ENCODE measurements around the gene SYCP2. TPM values are rescaled to one million over a fixed set of nuclear protein-coding genes. Genes with fewer than 3 reads are reported as not detected.

Gene SYCP2
- polyA plus RNA-seq, 1 of the 3 experiments (the other 2 are of a cell fraction): 0.76 TPM

DNA sequence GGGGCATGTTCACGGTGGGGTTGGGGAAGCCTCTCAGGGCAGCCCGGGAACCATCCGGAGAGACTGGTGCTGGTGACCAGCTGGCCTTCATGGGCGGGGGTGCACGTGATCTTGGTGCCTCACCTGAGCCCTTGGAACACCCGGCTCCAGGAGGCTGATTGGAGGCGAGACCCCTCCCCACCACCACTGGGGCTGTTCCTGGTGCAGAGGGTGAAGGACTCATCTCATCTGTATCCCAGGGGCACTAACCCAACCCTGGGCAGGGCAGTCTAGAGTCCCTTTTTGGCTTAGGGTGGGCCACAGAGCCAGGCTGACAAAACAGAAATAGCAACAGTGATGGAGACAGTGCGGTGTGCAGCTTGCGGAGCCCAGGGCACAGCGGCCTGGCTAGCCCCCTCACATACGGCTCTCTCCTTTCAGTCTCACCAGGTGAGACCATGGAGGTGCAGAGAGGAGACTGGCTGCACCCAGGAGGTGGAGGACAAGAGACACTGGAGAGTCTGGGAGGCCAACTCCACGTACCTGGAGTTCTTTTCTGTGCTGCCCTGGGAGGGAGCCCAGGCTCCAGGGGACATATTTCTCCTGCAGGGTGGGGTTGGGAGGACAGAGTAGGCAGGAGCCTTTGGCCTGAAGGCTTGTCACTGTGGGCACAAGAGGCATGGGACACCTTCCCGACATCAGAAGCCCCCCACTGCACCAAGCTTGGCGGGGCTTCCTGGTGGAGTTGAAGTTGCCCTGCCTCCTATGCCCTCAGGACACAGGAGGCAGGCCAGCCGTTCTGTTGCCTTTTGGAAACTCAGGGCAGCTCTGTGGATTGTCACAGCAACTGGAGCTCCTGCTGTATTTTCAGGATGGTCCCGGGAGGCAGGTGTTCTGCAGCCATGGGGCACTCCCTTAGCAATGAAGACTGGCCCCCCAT, 106.0 kb downstream of the SYCP2 start:
- Histone ChIP-seq H2AFZ (ENCODE audit: low read depth) (no peak overlapping the region), H3K27ac (ENCODE audit: low read depth in 2 of 2, low read length in 1 of 2) (no peak overlapping the region), H3K9me2 (no peaks in the 10 kb centered on the region), H3K9me3 (no peaks in the 10 kb centered on the region), H3K36me3 (replicated peaks in 1 of 2; ENCODE audit: control insufficient read depth in 1 of 2, insufficient read depth in 2 of 2, low read length in 1 of 2) (no peaks in the 10 kb centered on the region), H3F3A (replicated peaks; ENCODE audit: insufficient read depth) (no peaks in the 10 kb centered on the region), H3K4me2 (no peak overlapping the region), H3K4me3 (ENCODE audit: low read depth in 2 of 2, low read length in 1 of 2) (no peak overlapping the region), H3K27me3 (ENCODE audit: insufficient read depth) (no peaks in the 10 kb centered on the region), H3K4me1 (ENCODE audit: control insufficient read depth in 1 of 2, insufficient read depth in 2 of 2, low read depth in 1 of 2, low read length in 1 of 2) (peaks cover 0 to 13% of the 10 kb centered on the region in 2 experiments; a peak in 1 of 4 replicates), H3K79me2 (ENCODE audit: insufficient read depth) (no peaks in the 10 kb centered on the region), H3K9ac (no peak overlapping the region), H4K20me1 (ENCODE audit: insufficient read depth) (no peaks in the 10 kb centered on the region)
- ChIA-PET POLR2A (interaction anchor here (0.5 kb wide), 1 partner anchor 27 kb away, joined by 3 read pairs; no protein-coding TSS in a partner anchor), CTCF (interaction anchor here (2.4 kb wide), 1 partner anchor 44 kb away, joined by 5 read pairs; no protein-coding TSS in a partner anchor)
- TF ChIP-seq NFIC (IDR thresholded peaks at IDR 0.05; ENCODE audit: borderline replicate concordance) (no peak), NRF1 (IDR thresholded peaks at IDR 0.05; ENCODE audit: low read depth, low read length) (no peak), ELF1 (IDR thresholded peaks at IDR 0.05) (no peak), FOXM1 (IDR thresholded peaks at IDR 0.05; ENCODE audit: low read depth) (no peak), FOXJ3 (CRISPR knock-in tag; IDR thresholded peaks at IDR 0.05) (no peak), YY1 (IDR thresholded peaks at IDR 0.05; ENCODE audit: low read depth) (no peak), GABPA (IDR thresholded peaks at IDR 0.05; ENCODE audit: low read depth) (no peak), RXRA (IDR thresholded peaks at IDR 0.05; ENCODE audit: borderline replicate concordance, low read depth) (no peak)
- 8% methylated on average over 2 of the region's 16 CpGs for WGBS (ENCODE audit: low lambda C conversion rate)
- DNase-seq: peak; percentile 6

DNA sequence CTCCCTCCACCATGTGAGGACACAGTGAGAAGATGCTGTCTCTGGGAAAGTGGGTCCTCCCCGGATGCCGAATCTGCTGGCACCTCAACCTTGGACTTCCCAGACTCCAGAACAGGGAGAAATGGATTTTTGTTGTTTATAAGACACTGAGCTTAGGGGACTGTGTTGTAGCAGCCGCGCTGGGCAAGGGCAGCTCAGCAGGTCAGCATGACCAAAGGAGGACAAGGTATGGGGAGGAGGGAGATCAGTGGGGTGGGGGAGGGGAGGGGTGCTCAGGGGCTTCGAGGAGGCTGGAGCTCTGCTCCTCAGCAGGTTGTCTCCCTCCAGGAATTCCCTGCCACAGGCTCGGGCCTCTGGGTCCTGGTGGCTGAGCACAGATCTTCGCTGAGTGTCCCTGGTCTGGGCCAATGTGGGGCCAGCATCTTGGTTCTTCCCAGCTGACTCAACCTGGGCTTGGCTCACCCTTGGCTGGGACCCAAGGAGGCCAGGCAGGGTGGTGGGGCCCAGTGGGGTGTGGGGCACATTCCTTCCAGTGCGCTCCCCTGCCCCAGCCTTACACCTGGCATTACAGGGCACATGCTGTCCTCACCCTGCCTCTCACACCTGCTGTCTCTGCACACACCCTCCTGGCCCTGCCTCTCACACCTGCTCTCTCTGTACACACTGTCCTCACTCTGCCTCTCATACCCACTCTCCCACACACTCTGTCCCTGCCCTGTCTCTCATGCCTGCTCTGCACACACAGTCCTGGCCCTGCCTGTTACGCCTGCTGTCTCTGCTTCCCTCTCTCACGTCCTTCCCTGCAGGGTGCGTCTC, 107.3 kb downstream of the SYCP2 start:
- ChIA-PET POLR2A (no interaction called here), CTCF (no interaction called here)
- no peak overlapping the region for H2AFZ ChIP-seq (ENCODE audit: low read depth)
- H3K4me3 ChIP-seq (ENCODE audit: low read depth in 2 of 2, low read length in 1 of 2): no peak overlapping the region
- H3K27ac ChIP-seq (ENCODE audit: low read depth in 2 of 2, low read length in 1 of 2): no peak overlapping the region
- no peaks in the 10 kb centered on the region for H3K27me3 ChIP-seq (ENCODE audit: insufficient read depth)
- H3K9ac ChIP-seq: no peak overlapping the region
- no peaks in the 10 kb centered on the region for H3K36me3 ChIP-seq (replicated peaks in 1 of 2; ENCODE audit: control insufficient read depth in 1 of 2, insufficient read depth in 2 of 2, low read length in 1 of 2)
- H3K9me2 ChIP-seq: no peaks in the 10 kb centered on the region
- no peaks in the 10 kb centered on the region for H3K9me3 ChIP-seq
- H3F3A ChIP-seq (replicated peaks; ENCODE audit: insufficient read depth): no peaks in the 10 kb centered on the region
- no peaks in the 10 kb centered on the region for H3K79me2 ChIP-seq (ENCODE audit: insufficient read depth)
- H3K4me2 ChIP-seq: no peak overlapping the region
- DNase-seq: peak; percentile 6
- H4K20me1 ChIP-seq (ENCODE audit: insufficient read depth): no peaks in the 10 kb centered on the region
- no peak for TF ChIP-seq CHD2 (IDR thresholded peaks at IDR 0.05; ENCODE audit: low read length, partially characterized antibody)
- TF ChIP-seq, protein P1, sequence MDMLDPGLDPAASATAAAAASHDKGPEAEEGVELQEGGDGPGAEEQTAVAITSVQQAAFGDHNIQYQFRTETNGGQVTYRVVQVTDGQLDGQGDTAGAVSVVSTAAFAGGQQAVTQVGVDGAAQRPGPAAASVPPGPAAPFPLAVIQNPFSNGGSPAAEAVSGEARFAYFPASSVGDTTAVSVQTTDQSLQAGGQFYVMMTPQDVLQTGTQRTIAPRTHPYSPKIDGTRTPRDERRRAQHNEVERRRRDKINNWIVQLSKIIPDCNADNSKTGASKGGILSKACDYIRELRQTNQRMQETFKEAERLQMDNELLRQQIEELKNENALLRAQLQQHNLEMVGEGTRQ (IDR thresholded peaks at IDR 0.05; ENCODE audit: borderline replicate concordance, low read depth, low read length): no peak
- TF ChIP-seq FOXM1 (IDR thresholded peaks at IDR 0.05; ENCODE audit: low read depth): no peak
- TF ChIP-seq RCOR1 (IDR thresholded peaks at IDR 0.05; ENCODE audit: low read length): no peak
- TF ChIP-seq JUND (IDR thresholded peaks at IDR 0.05): no peak
- TF ChIP-seq FOXJ3 (CRISPR knock-in tag; IDR thresholded peaks at IDR 0.05): no peak
- TF ChIP-seq RFX5 (IDR thresholded peaks at IDR 0.05; ENCODE audit: low read length): no peak
- TF ChIP-seq TAF1 (IDR thresholded peaks at IDR 0.05; ENCODE audit: borderline replicate concordance, low read depth, low read length): no peak
- no peak for TF ChIP-seq TCF12 (IDR thresholded peaks at IDR 0.05)
- no peak for TF ChIP-seq POLR2AphosphoS5 (IDR thresholded peaks at IDR 0.05; ENCODE audit: low read depth, low read length)
- no peak for TF ChIP-seq EP300 (IDR thresholded peaks at IDR 0.05; ENCODE audit: borderline replicate concordance in 1 of 2, low read depth in 1 of 2, low read length in 1 of 2)
- H3K4me1 ChIP-seq (ENCODE audit: control insufficient read depth in 1 of 2, insufficient read depth in 2 of 2, low read depth in 1 of 2, low read length in 1 of 2): peaks cover 0 to 13% of the 10 kb centered on the region in 2 experiments; a peak in 1 of 4 replicates
- 55% methylated on average over 9 of the region's 11 CpGs for WGBS (ENCODE audit: low lambda C conversion rate)
